ENCODE data around the gene FDX2.

GRCh38 chr19:10269333-10270179 lies 46.3 kb downstream of the FDX2 start:
- peak; percentile 91 to 98 (median 93) for TF ChIP-seq CTCF (IDR thresholded peaks at IDR 0.05)
- TF ChIP-seq POLR2A (IDR thresholded peaks at IDR 0.05) = no peak
- peak; percentile 44 to 56 for TF ChIP-seq POLR2AphosphoS5 (IDR thresholded peaks at IDR 0.05; ENCODE audit: insufficient read depth in 1 of 2, low read depth in 1 of 2)
